HG02588 (cell line): Measurements from ENCODE around the gene OSGEPL1.
"Not testable (repeated sequence)": the region's sequence is repeated elsewhere in the genome, so short reads cannot be mapped to it uniquely, and the experiment has no call there.

Experiments used
- ATAC-seq: cut with Tn5 transposase; IDR thresholded peaks from one replicate; pipeline ENCODE4 v1.9.1; 2021; ENCODE audit warnings: mild to moderate bottlenecking, moderate library complexity; ENCODE audit not compliant: unreplicated experiment

OSGEPL1 gene

GRCh38 chr2:189756311-189756952 lies 6.2 kb downstream of the OSGEPL1 start:
- no peak for ATAC-seq

- ATAC-seq, result peak; percentile 50
These were observed 11.4 kb downstream of the OSGEPL1 start for GRCh38 chr2:189751080-189751658.

GRCh38 chr2:189729430-189729829 lies 33.2 kb downstream of the OSGEPL1 start:
- no peak for ATAC-seq

GRCh38 chr2:189726849-189727248 lies 35.7 kb downstream of the OSGEPL1 start:
- ATAC-seq, result no peak

- ATAC-seq, result no peak
These were observed 36.3 kb downstream of the OSGEPL1 start for GRCh38 chr2:189726271-189726670.

- ATAC-seq, result no peak
These were observed 39.4 kb downstream of the OSGEPL1 start for GRCh38 chr2:189723192-189723591.

- ATAC-seq, result no peak
These were observed 43.0 kb downstream of the OSGEPL1 start for GRCh38 chr2:189719571-189719970.

GRCh38 chr2:189717593-189717992 lies 45.0 kb downstream of the OSGEPL1 start:
- ATAC-seq, result not testable (repeated sequence)

GRCh38 chr2:189709501-189710221 lies 52.9 kb downstream of the OSGEPL1 start:
- ATAC-seq, result no peak

- no peak for ATAC-seq
These were observed 60.5 kb downstream of the OSGEPL1 start for GRCh38 chr2:189702071-189702470.

GRCh38 chr2:189700681-189701080 lies 61.9 kb downstream of the OSGEPL1 start:
- no peak for ATAC-seq

- ATAC-seq, result no peak
These were observed 64.3 kb downstream of the OSGEPL1 start for GRCh38 chr2:189698020-189698887.
